ENCODE data around the gene SLC45A1. TPM values are rescaled to one million over a fixed set of nuclear protein-coding genes. Genes with fewer than 3 reads are reported as not detected.
A peak's percentile ranks its signal among the peaks of the same experiment; 100 is the strongest.

SLC45A1 gene
- total RNA-seq, 4 donors from 2014 or later, result 5.8 to 9.8 (median 6.7) TPM

- no peak for ATAC-seq
- Histone ChIP-seq H3K27ac (peak overlapping the region in 1 of 4 donors; percentile 43), H3K4me3 (no peak overlapping the region), H3K27me3 (no peaks in the 10 kb centered on the region), H3K4me1 (peaks cover 0 to 63% (median 21%) of the 10 kb centered on the region in 3 donors), H3K9me3 (peaks cover 0 to 5% (median 0%) of the 10 kb centered on the region in 3 donors), H3K36me3 (no peaks in the 10 kb centered on the region)
- TF ChIP-seq POLR2A (IDR thresholded peaks at IDR 0.05) (no peak), EP300 (IDR thresholded peaks at IDR 0.05) (no peak), POLR2AphosphoS5 (IDR thresholded peaks at IDR 0.05) (no peak), CTCF (IDR thresholded peaks at IDR 0.05) (no peak)
- WGBS, 2 donors (ENCODE audit: low coverage in 1 of 2), result 95 to 100% methylated on average over 9 to 10 of the region's 14 CpGs
Observed at GRCh38 chr1:8315573-8316475, 2.1 kb upstream of the SLC45A1 start.

GRCh38 chr1:8318436-8318835 is 522 bp downstream of the SLC45A1 start:
- H3K9me3 ChIP-seq, result no peaks in the 10 kb centered on the region
- 80% methylated on average over 1 of the region's 18 CpGs; no CpG with 5 or more reads in 1 of the 2 donors for WGBS, 2 donors (ENCODE audit: low coverage in 1 of 2)
- ATAC-seq, result peak; percentile 2
- no peaks in the 10 kb centered on the region for H3K36me3 ChIP-seq
- TF ChIP-seq EP300 (IDR thresholded peaks at IDR 0.05) (no peak), POLR2AphosphoS5 (IDR thresholded peaks at IDR 0.05) (no peak), CTCF (IDR thresholded peaks at IDR 0.05) (no peak), POLR2A (IDR thresholded peaks at IDR 0.05) (no peak)
- H3K27me3 ChIP-seq, result no peaks in the 10 kb centered on the region
- peak overlapping the region; percentile 2 to 85 (median 68) for H3K27ac ChIP-seq
- peaks cover 0 to 44% (median 21%) of the 10 kb centered on the region in 3 donors for H3K4me1 ChIP-seq
- H3K4me3 ChIP-seq, result peak overlapping the region; percentile 49 to 65

- H3K4me1 ChIP-seq, result peaks cover 0 to 25% (median 13%) of the 10 kb centered on the region in 3 donors
- no peaks in the 10 kb centered on the region for H3K27me3 ChIP-seq
- no peak for ATAC-seq
- WGBS, 2 donors (ENCODE audit: low coverage in 1 of 2), result 90 to 100% methylated on average over 3 of the region's 3 CpGs
- H3K36me3 ChIP-seq, result peaks cover 0 to 25% of the 10 kb centered on the region in 2 donors
- TF ChIP-seq EP300 (IDR thresholded peaks at IDR 0.05), result no peak
- no peak for TF ChIP-seq CTCF (IDR thresholded peaks at IDR 0.05)
- TF ChIP-seq POLR2AphosphoS5 (IDR thresholded peaks at IDR 0.05), result no peak
- no peak for TF ChIP-seq POLR2A (IDR thresholded peaks at IDR 0.05)
- H3K27ac ChIP-seq, result no peak overlapping the region
- no peak overlapping the region for H3K4me3 ChIP-seq
- no peaks in the 10 kb centered on the region for H3K9me3 ChIP-seq
Observed at GRCh38 chr1:8321612-8322011, 3.7 kb downstream of the SLC45A1 start.

- Histone ChIP-seq H3K9me3 (no peaks in the 10 kb centered on the region), H3K4me1 (peaks cover 0 to 8% (median 5%) of the 10 kb centered on the region in 3 donors), H3K27ac (no peak overlapping the region), H3K4me3 (no peak overlapping the region), H3K27me3 (no peaks in the 10 kb centered on the region), H3K36me3 (peaks cover 0 to 44% of the 10 kb centered on the region in 2 donors)
- TF ChIP-seq EP300 (IDR thresholded peaks at IDR 0.05), result no peak
- no peak for TF ChIP-seq POLR2A (IDR thresholded peaks at IDR 0.05)
- TF ChIP-seq CTCF (IDR thresholded peaks at IDR 0.05), result no peak
- whole genome bisulfite sequencing, 2 donors (ENCODE audit: low coverage in 1 of 2), result 65% methylated on average over 7 of the region's 11 CpGs; no CpG with 5 or more reads in 1 of the 2 donors
- ATAC-seq, result peak; percentile 37
Observed at GRCh38 chr1:8323706-8324105, 5.8 kb downstream of the SLC45A1 start.

Measured in gastroesophageal sphincter (tissue), 4 donors.